Stimulated activated CD8-positive, alpha-beta memory T cell treated with anti-CD3 and anti-CD28 coated beads, Interleukin-12 subunit alpha, Interleukin-12 subunit beta, amount 100 ng/mL, for 24 hours (primary cell): ENCODE results near the gene SH3RF2.
"Not testable (repeated sequence)": the region's sequence is repeated elsewhere in the genome, so short reads cannot be mapped to it uniquely, and the experiment has no call there.

ENCODE experiments used
- DNase-seq: peaks from one replicate; pipeline ENCODE4 v3.0.0-alpha.2; 2020; ENCODE audit errors: extremely low read depth

SH3RF2 gene

GRCh38 chr5:146005723-146006122 lies 69.3 kb downstream of the SH3RF2 start:
- no peak for DNase-seq

- no peak for DNase-seq
Observed at GRCh38 chr5:146006470-146007190, 70.3 kb downstream of the SH3RF2 start.

GRCh38 chr5:146007270-146007669 lies 70.9 kb downstream of the SH3RF2 start:
- no peak for DNase-seq

GRCh38 chr5:146007989-146008388 lies 71.6 kb downstream of the SH3RF2 start:
- no peak for DNase-seq

- no peak for DNase-seq
Observed at GRCh38 chr5:146009020-146009419, 72.6 kb downstream of the SH3RF2 start.

GRCh38 chr5:146010447-146010846 lies 74.1 kb downstream of the SH3RF2 start:
- DNase-seq, result not testable (repeated sequence)

- no peak for DNase-seq
Observed at GRCh38 chr5:146013761-146014160, 77.4 kb downstream of the SH3RF2 start.

GRCh38 chr5:146015001-146015400 lies 78.6 kb downstream of the SH3RF2 start:
- no peak for DNase-seq

- no peak for DNase-seq
Observed at GRCh38 chr5:146016764-146017484, 80.5 kb downstream of the SH3RF2 start.

GRCh38 chr5:146018514-146019375 lies 82.4 kb downstream of the SH3RF2 start:
- no peak for DNase-seq

- no peak for DNase-seq
Observed at GRCh38 chr5:146020100-146020499, 83.7 kb downstream of the SH3RF2 start.

- DNase-seq, result no peak
Observed at GRCh38 chr5:146024034-146024433, 87.7 kb downstream of the SH3RF2 start.

GRCh38 chr5:146025114-146025680 lies 88.8 kb downstream of the SH3RF2 start:
- no peak for DNase-seq

- no peak for DNase-seq
Observed at GRCh38 chr5:146025681-146026080, 89.3 kb downstream of the SH3RF2 start.

GRCh38 chr5:146026307-146027010 lies 90.1 kb downstream of the SH3RF2 start:
- DNase-seq, result no peak

GRCh38 chr5:146027751-146028150 lies 91.4 kb downstream of the SH3RF2 start:
- DNase-seq, result no peak

GRCh38 chr5:146032911-146033310 lies 96.5 kb downstream of the SH3RF2 start:
- no peak for DNase-seq

GRCh38 chr5:146034127-146034526 lies 97.7 kb downstream of the SH3RF2 start:
- DNase-seq, result no peak

- no peak for DNase-seq
Observed at GRCh38 chr5:146034605-146035004, 98.2 kb downstream of the SH3RF2 start.

GRCh38 chr5:146039420-146039819 lies 103.0 kb downstream of the SH3RF2 start:
- no peak for DNase-seq

- DNase-seq, result no peak
Observed at GRCh38 chr5:146040527-146040926, 104.1 kb downstream of the SH3RF2 start.
